GM19099 (cell line): ENCODE measurements around the gene CYP39A1.

Experiments
- POLR2A ChIP-seq: IDR thresholded peaks from 3 replicates; pipeline ENCODE4 v1.6.1; 2011; ENCODE audit warnings: low read depth; ENCODE audit not compliant: insufficient read length; ENCODE audit errors: extremely low read depth

Gene CYP39A1

DNA sequence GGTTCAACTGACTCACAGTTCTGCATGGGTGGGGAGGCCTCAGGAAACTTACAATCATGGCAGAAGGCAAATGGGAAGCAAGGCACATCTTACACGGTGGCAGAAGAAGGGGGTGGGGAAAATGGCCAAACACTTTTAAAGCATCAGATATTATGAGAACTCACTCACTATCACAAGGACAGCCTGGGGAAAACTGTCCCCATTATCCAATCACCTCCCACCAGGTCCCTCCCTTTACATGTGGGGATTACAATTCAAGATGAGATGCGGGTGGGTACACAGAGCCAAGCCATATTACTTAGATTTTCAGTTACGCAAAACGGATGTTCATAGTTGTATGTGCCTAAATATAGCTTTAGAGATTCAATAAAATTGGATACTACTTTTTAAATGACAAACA lies 25.6 kb downstream of the CYP39A1 start:
- no peak for TF ChIP-seq POLR2A

DNA sequence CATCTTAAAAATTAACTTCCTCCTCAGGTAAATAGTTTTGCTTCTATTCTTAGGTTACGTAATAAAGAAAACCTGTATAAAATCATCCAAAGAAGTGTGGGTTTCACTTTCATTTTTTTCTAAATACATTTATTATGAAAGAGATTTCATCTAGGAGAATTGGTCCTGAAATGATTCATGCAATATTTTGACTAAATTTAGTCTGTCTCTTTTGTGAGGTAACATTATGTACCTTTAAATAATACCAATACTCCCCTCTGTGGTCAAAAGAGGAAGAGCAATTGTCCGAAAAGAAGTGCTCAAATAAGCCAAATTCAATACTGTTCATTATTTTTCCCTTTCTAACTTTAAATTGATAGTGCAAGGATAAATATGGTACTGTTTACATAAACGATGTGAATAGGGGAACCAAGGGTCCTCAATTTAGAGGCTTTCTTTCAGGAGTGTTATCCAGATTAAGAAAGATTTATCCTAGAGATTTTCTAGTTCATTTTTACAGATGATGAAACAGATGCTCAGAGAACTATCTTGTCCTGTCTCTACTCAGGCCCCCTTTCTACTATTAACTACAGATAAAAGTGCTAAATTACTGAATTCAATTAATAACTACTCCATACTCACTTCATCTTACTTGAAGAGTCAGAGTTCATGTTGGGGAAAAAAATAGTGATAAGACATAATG lies 26.2 kb downstream of the CYP39A1 start:
- TF ChIP-seq POLR2A, result no peak

DNA sequence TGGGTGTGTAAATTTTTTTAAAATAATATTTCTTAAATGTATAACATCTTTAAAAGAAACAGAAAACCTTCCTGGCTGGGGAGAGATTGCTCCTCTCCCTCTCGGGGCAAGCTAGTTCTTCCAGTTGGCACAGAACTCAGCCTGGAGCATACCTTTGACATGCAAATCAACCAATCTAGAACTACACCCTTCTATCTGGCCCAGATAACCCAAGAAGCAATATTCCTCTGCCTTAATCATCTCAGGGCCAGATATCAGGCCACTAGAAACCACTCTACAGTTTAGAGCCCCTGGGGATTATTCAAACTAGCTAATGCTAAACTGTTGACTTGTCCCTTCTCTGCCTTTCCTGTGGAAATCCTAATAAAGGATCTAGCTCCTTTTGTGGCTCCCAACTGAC lies 33.9 kb downstream of the CYP39A1 start:
- no peak for TF ChIP-seq POLR2A

DNA sequence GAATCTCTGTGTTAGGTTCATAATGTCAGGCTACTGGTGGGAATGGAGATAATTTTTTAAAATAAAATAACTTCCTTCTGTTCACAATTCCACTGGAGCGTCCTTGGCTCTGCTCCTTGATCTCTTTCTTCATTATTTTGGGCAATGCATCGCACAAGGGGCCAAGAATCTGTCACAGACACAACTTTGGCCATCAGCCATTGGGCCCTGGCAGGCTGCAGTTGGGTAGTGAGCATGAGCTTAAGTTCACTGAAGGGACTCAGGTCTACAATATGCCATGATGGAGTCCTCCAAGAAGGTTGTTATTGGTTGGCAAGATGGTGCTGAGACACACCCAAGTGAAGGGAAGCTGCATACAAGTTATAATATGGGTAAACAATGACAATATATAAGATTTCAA lies 40.0 kb downstream of the CYP39A1 start:
- no peak for TF ChIP-seq POLR2A

DNA sequence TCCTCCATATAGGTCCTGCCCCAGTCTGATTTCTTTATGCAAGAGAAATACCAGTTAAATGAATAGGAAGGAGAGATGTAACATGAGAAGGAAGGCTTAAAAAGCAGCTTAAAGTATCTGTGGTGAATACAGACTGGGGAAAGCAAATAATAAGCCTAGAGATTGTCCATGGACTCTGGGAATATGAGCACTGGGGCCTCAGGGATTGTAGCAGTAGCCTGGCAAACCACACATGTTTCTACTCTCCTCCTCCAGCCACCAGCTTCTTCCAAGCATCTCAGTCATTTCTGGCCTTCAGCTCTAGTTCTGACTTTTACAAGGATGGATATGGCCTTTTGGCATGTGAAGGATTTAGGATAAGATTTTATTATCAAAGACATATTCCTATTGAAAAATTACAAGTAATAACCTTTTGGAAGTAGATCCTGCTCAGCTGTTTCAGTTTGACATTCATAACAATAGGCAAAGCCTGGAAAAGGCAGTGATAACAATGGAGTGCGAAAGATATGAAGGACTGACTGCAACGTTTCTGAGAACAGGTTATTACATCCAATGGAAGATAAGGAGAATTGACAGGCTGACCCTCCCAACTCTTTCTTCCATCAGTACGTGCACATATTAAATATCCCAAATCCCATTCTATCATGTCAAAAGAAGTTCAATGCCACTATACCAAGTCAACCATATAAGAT lies 41.6 kb downstream of the CYP39A1 start:
- TF ChIP-seq POLR2A, result no peak

DNA sequence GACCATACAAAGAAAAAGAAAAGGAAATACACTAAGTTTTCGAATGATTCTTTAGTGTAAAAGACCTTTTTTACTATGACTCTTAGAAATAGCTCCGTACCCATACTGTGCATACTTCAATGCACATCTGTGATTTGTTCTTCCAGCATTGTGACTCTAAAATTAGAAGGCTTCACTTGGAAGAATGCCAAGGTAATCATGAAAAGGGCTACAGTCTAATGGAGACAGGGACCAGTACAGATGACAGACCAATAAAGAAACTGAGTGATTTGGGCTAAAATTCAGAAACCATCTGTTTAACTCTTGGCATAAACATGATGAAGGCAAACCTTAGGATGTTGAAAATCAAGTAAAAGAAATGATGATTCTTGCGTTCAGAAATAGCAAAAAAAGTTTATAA lies 46.3 kb downstream of the CYP39A1 start:
- no peak for TF ChIP-seq POLR2A

DNA sequence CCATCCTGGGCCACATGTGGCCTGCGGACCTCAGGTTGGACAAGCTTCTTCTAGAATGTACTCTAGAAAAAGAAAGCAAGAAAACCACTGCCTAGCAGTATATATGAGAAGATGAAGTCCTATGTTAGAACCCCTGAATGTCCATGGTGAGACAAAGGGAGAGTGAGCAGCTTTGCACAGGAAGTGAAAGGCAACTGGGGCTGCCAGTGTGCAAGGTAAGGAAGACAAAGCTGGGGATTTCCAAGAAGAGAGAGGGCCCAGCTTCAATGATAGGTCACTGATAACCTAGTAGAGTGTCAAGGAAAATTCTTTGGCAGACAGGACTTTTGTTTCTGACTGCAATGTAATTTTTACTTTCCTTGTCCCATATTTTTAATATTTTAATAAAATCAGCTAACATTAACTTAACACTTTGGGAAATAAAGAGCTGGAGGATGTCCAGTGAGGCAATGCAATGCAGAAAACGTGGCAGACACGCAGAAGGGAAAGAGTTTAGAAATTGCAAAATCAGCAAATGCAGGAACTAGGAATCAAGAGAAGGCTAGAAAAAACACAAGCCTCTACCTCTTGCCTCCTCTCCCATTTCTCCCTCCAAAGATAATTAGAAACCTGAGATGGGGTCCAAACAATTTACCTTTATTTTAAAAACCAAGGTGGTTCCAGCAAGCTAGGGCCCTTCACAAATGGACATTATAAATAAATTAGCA lies 47.4 kb downstream of the CYP39A1 start:
- TF ChIP-seq POLR2A, result no peak

DNA sequence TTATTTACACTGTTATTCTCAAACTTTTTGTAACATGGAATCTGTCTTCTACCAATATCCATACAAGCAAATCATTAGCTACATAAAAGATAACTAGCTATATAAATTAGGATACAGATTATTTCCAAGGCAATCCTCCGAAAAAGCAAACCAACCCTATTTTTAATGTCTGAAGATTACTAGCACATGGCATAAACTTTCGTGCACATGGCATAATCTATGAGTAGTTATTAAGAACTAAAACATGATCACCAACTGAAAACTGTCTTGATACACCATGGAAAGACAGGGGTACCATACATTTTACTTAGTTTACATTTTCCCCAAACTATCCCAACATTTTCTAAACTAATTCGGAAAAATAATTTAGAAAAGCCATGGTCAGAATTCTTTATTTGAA lies 54.4 kb downstream of the CYP39A1 start:
- no peak for TF ChIP-seq POLR2A

DNA sequence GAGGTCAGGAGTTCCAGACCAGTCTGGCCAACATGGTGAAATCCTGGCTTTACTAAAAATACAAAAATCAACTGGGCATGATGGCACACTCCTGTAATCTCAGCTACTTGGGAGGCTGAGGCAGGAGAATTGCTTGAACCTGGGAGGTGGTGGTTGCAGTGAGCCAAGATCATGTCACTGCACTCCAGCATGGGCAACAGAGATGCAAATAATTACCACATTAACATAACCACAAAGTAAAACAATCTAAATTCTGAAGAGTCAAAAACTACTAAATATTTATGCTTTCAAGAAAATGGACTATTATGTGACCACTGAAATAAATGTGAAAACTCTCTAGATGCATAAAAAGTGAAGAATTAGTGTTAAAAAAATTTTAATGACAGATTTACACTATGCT lies 59.9 kb downstream of the CYP39A1 start:
- no peak for TF ChIP-seq POLR2A

DNA sequence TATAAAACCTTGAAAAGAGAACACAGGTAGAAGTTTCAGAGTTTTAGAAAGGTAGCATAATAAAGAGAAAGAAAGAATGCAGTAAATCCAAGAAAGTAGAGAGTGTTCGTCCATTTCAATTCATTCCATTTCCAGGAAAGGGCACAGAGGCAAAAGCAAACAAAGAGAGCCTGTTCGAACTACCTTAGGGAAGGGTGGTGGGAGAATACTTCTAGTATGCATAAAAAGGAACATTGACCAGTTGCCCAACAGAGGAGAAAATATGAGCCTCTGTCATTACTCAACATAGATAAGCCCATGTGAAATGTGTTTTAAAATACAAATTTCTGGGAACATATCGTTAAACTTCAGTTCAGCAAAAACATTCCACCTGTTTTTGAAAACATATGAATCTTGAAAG lies 60.6 kb downstream of the CYP39A1 start:
- TF ChIP-seq POLR2A, result no peak

DNA sequence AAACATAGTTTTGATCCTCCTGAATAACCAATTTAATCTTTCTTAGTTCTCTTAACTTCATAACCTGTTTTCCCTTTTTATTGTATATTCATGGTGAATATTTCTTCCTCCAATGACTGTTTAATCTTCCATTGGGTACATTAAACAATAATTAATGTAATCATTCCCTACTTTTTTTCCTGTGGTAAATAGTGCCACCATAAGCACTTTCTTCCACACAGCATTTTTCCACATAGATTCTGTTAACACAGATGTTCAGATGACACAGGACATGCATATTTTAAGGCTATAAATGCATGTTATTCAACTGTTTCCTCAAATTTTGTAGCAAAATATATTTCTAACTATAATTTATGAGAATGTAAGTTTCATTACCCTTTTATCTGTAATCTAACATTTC lies 61.9 kb downstream of the CYP39A1 start:
- TF ChIP-seq POLR2A, result no peak

DNA sequence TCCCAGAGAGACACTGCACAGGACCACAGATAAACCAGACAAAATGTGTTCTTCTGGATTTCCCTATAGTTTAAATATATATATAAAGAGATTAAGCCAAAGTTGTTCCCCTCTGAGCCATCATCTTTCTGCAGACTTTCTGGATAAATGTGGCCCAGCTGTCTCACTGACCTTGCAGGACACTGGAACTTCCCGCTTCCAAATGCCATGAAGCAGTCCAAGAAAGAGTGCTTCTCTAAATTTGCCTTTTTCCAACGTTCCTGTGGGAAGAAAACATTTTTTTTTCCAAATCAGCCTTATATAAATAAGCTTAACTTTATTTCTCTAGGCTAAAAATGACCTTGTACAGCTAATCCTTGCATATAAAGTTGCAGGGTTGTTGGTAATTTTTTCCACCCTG lies 65.7 kb downstream of the CYP39A1 start:
- no peak for TF ChIP-seq POLR2A

DNA sequence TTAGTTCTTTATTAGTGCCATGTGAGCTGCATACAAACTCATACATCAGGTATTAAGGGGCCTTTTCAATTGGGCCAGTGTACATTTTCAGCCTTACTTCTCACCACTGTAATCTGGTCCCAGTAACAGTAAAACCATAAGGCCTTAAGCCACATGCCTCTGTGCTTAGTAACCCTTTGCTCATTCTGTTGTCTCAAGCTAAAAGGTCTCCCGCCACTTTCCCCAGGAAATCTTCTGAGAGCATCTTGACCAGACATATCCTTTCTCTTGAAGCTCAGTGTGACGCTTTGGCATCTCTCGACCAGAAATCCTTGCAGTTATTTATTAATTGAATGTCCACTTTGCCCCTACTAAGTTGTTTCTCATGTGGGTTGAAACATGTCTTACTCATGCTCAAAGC lies 68.0 kb downstream of the CYP39A1 start:
- TF ChIP-seq POLR2A, result no peak

DNA sequence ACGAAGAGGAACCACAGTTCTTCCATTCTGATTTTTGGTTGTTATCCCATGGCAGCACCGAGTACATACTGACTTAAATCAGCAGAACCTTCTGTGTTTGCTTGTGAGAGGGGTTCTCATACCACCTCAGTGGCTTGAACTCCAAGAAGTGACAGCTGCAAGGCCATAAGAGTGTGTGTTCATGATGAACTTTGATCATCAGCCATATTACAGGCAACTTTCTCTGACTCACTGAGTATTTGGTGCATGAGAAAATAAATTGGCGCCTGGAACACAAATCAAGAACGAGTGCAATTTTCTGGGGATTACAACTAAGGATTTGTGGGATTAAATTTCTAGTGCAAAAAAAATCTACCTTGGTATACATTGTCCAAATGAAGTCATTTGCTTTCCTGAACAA lies 68.9 kb downstream of the CYP39A1 start:
- TF ChIP-seq POLR2A, result no peak

DNA sequence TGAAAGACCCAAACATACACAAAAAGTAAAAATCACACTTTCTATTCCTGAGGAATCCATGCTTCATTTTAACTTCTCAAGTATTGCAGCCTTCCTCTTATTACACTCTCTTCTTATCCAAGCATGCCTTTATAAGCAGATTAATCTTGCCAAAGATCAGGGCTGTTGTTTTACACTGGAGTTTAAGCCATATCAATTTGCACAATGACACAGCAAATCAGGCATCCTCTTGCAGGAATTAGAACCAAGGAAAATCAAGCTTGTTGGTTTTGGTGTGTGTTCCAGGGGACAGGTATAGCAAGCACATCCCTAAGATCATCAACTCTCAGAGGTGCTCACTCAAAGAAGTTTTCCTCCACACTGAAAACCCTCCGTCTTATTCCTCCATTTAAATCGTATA lies 69.5 kb downstream of the CYP39A1 start:
- TF ChIP-seq POLR2A, result no peak
